NCI-H345 treated with DMSO at 0.1 percent for 48 hours (cell line): ENCODE measurements around the gene GJB2.

Source experiments
- DNase-seq: peaks from one replicate; lab custom pipeline; 2025; ENCODE audit not compliant: unreplicated experiment; lab: John Stamatoyannopoulos, UW

GJB2 gene

GRCh38 chr13:20192836-20193161 is at the start of gene GJB2:
Gene GJB2 (minus strand): TSS chr13:20192938. CDS start chr13:20189581, 3,357 bp downstream.
- DNase-seq = no peak

GRCh38 chr13:20241593-20241992 is 48.9 kb upstream of the GJB2 start:
- no peak for DNase-seq

GRCh38 chr13:20239748-20240147 is 47.0 kb upstream of the GJB2 start:
- DNase-seq = no peak

GRCh38 chr13:20232556-20233277 is 40.0 kb upstream of the GJB2 start:
- no peak for DNase-seq

GRCh38 chr13:20231839-20232555 is 39.3 kb upstream of the GJB2 start, which contains the start of gene GJB6:
Gene GJB6 (minus strand): TSS chr13:20232319. CDS start chr13:20223480, 8,839 bp downstream.
- DNase-seq = no peak

GRCh38 chr13:20230913-20231838 is 38.4 kb upstream of the GJB2 start:
- DNase-seq = no peak

- no peak for DNase-seq
Measured at GRCh38 chr13:20227730-20228129, 35.0 kb upstream of the GJB2 start.

- DNase-seq = no peak
Measured at GRCh38 chr13:20227288-20227687, 34.5 kb upstream of the GJB2 start.

GRCh38 chr13:20222553-20222952 is 29.8 kb upstream of the GJB2 start:
- no peak for DNase-seq

GRCh38 chr13:20221772-20222171 is 29.0 kb upstream of the GJB2 start:
- no peak for DNase-seq

- no peak for DNase-seq
Measured at GRCh38 chr13:20219577-20219976, 26.8 kb upstream of the GJB2 start.

- DNase-seq = peak; percentile 65
Measured at GRCh38 chr13:20217168-20217567, 24.4 kb upstream of the GJB2 start.

GRCh38 chr13:20209948-20210347 is 17.2 kb upstream of the GJB2 start:
- no peak for DNase-seq

- DNase-seq = no peak
Measured at GRCh38 chr13:20206698-20207235, 14.0 kb upstream of the GJB2 start.

GRCh38 chr13:20206065-20206697 is 13.4 kb upstream of the GJB2 start:
- no peak for DNase-seq

GRCh38 chr13:20198781-20199180 is 6.0 kb upstream of the GJB2 start:
- DNase-seq = no peak

- peak; percentile 40 for DNase-seq
Measured at GRCh38 chr13:20197361-20197834, 4.7 kb upstream of the GJB2 start.

- DNase-seq = no peak
Measured at GRCh38 chr13:20195801-20196200, 3.1 kb upstream of the GJB2 start.

- DNase-seq = no peak
Measured at GRCh38 chr13:20193907-20194631, 1.3 kb upstream of the GJB2 start.
